DMS 273 treated with DMSO at 0.1 percent for 48 hours (cell line): Measurements from ENCODE around the gene GCK.

Experiments used
- DNase-seq: peaks from one replicate; lab custom pipeline; 2025; lab: John Stamatoyannopoulos, UW

The GCK gene

GRCh38 chr7:44103923-44104859 lies 85.0 kb downstream of the GCK start, which contains the start of gene AEBP1:
Gene AEBP1 (plus strand): TSS chr7:44104345. CDS start chr7:44104666, 321 bp downstream.
- no peak for DNase-seq

- no peak for DNase-seq
Observed at GRCh38 chr7:44103566-44103922, 85.7 kb downstream of the GCK start.

DNA sequence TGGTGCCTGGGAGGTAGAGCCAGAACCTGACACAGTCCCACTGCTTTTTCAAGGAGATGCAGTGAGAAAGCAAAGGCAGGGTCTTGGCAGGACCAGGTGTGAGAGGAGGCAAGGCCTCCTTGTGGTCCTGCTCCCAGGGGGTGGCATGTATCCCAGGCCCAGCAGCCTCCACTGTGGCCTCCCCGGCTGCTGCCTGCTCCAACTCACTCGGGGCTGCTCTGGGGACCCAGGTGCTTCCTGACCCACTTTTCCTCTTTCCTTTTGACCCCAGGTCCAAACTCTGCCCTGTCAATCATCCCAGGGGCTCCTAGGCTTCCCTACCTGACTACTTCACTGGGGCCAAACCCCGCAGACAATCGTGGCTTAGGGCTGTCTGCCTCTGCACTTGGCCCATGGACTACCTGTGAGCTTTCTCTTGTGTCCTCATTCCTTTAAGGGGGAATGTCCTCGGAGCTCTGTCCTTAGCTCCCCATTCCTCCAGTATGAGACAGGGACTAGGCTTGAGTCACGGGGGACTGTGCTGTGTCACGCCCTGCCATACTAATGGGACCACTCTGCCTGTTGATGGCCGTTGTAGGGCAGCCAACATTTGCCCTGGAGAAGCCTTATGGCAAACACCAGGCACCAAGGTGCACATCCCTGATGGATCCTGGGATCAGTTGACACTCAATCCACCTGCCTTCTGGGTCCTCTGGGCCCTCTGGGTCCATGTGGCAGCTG lies 86.2 kb downstream of the GCK start:
- DNase-seq, result no peak

DNA sequence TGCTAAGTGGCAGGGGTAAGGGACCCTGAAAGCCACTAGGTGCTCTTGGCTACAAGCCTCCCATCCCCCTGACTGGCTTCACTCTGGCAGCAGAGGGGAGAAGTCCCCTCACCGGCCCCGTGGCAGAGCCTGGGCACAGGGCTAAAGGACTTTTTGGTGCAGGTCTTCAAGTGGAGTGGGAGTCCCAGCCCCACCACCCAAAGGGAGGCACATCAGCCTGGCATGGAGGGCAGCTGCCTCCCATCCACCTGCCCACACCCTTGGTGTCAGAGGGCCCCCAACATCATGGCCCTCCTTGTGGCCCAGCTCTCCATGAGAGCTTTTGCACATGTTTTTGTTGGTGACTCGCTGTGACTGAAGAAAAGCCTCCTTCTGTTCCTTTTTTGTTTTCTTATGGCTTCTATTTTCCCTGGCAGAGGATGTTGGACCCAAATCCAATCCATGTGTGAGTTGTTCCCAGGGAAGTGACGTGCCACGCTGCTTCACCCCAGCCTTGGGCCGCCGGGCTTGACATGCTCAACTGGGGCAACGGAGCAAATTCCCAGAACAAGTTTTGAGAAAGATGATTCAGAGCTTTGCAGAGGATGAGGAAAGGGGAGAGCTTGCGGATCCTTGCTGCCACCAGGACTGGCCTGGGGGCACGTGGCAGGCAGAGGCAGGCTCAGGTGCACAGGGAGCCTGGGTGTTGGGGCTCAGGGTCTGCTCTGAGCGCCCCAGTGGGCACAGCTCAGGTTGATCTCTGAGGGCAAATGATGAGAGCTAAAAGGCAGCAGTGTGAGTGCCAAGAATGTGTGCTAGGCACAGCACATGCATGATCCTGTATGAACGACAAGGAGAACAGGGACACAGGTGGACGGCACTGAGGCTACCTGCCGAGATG lies 87.0 kb downstream of the GCK start:
- no peak for DNase-seq

DNA sequence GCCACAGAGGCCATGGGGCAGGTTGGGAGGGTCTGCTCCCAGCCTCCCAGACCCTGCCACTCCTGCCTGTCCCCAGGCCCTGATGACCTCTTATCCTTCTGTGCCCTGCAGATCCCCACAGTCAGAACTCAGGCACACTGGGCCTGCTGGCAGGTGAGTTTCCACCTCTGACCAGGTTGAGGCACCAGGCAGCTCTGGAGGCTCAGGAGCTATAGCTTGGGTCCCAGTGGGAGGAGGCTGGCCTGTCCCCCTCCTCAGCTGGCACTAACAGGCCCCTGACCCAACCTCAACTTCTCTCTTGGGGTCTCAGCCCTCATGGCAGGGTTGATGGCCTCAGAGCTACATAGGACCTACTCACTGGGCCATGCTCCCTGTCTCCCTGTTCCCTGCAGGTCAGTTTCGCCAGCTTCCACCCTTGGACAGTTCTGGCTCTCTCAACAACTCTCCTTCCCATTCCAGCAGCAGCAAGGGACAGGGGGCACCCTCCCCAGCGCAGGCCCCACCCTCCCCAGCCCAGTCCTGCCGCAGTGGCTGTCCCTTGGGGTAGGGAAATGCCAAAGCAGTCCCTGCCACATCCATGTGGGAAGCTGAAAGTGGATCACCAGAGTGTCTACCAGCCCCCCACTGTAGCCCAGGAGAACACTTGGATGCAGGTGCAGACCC lies 87.8 kb downstream of the GCK start:
- no peak for DNase-seq

- DNase-seq, result peak; percentile 56
Observed at GRCh38 chr7:44100458-44101302, 88.6 kb downstream of the GCK start.

- no peak for DNase-seq
Observed at GRCh38 chr7:44099669-44100068, 89.6 kb downstream of the GCK start.

DNA sequence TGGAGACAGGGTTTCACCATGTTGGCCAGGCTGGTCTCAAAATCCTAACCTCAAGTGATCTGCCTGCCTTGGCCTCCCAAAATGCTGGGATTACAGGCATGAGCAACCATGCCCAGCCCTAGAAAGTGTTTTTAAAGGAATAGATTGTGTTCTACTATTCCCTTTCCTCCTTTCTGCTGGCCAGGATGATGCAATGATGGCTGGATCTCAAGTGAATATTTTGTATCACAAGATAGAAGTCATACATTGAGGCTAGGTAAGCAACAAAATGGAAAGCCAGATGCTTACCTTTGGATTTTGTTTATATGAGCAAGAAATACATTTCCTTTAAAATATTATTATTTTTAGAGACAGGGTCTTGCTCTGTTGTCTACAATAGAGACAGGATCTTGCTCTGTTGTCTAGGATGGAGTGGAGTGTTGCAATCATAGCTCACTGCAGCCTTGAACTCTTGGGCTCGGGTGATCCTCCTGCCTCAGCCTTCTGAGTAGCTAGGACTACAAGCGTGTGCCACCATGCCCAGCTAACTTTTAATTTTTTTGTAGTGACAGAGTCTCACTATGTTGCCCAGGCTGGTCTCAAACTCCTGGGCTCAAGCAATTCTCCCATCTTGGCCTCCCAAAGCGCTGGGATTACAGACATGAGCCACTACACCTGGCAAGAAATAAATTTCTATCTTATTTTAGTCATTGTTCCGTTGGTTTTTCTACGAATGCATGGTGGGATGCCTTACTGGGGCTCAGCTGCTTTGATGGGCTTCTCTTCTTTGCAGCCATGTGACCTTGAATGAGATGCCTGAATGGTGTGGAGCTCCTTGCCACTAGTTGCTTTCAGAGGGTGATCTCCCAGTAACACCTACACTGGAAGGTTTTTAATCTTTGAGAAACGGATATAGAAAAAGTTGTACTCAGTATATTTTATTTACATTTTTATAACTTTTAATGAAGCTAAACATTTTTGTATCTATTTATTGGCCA lies 90.9 kb downstream of the GCK start:
- DNase-seq, result no peak

DNA sequence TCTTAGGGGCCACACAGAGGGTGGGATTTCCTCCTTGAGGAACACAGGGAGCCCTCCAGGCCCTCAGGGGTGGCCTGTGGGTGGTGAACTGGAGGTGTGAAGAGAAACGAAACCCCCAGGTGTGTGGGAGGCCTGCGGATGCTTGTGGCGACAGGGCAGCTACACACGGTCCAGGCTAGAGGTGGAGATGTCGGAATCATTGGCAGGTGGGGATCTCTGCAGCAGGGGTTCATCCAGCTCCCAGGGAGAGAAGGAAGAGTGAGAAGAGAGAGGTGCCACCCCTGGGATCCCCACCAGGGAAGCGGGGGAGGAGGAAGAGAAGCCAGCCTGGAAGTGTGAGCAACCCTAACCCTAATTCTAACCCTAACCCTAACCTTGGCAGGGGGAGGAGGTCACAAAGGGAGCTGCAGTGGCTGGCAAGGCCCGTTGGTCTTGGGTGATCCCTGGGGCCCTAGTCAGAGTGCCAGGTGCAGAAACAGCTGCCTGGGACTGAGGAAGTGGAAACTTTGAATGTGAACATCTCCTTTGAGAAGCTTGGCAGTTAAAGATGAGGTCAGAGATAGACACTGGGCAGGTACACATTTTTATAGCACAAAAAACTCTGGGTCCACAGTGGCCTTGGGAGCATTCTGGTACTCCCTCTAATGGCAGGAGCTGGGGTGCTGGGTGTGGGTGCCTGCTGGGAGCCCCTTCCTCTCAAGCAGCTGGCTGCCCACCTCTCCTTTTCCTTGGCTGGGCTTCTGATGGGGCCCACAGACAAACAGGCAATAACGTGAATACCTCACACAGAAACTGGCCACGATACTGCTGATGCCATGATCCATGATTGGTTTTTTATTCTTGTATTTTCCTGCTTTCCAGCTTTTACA lies 91.9 kb downstream of the GCK start:
- no peak for DNase-seq

DNA sequence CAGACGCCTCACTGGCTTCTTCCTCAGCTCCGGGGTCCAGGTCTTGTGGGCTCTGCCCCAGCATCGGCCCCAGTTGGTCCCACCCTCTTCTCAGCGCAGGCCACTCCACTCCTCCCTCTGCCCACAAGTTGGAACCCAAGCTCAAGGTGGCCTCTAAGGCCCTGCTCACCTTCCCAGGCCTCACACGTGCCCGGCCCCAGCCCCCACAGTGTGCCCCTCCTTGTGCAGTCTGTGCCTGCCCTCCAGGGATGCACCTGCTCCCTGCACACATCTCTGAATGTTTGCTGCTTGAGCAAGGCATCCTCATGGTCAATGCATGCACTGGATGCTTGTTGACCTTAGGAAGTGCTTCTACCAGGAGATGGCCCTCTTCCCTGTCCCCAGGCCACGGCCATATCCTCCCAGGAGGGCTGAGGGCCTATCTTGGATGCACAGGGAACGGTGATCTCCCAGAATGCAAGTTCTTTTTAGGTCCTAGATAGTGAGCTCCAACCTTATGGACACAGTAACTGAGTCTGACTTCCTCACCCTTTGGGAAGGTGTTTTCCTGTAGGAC lies 92.8 kb downstream of the GCK start:
- no peak for DNase-seq

GRCh38 chr7:44095781-44096180 lies 93.5 kb downstream of the GCK start:
- DNase-seq, result no peak

DNA sequence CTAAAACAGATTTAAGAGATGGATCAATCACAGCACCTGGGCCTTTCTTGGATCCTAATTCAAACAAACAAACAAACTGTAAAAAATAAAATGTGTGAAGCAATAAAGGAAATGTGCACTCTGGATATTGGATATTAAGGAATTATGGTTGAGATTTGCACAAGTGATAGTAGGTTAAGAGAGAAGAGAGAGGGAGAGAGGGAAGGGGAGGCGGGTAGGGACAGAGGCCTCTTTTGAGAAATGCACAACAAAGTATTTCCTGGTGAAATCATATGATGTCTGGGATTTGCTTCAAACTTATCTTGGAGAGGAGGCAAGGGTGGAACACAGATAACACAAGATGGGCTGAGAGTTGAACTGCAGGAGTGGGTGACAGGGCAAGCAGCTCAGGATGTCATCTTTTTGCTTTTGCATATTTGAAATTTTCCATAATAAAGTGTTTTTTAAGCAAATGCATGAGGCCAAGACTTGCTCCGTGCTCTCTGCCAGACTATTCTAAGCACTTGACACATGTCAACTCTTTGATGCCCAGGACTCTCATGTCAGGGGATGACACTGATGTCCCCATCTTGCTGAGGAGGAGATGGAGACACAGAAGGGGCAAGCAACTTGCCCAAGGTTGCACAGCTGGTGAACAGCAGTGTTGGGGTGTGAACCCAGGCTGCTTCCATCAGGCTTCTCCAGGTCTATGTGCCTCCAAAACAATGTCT lies 94.2 kb downstream of the GCK start:
- DNase-seq, result no peak

DNA sequence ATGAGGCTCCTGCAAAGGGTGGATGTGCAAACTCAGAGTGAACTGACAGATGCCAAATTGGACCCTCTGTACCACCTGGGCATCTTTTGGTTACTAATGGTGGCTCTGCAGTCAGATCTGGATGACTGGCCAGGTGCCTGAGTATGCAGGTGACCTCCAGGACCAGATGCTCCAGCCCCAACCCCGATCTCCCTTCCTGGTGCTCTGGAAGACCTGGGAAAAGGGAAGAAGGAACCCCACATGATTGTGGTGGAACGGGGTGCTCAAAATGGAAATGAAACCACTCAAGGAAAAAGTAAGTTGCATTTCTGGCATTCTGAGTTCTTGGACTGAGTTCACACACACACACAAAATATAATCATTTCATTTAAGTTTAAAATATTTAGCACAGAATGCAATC lies 94.9 kb downstream of the GCK start:
- DNase-seq, result no peak
